Measurements from ENCODE around the gene MICAL1.

The MICAL1 gene

GRCh38 chr6:109455437-109456110 lies at the start of gene MICAL1:
MICAL1 (minus strand) TSS chr6:109455772; CDS start chr6:109454196, 1,576 bp downstream.
- peak within 1 kb of the TSS; percentile 84 for H3K4me3 ChIP-seq (replicated peaks; ENCODE audit: low read depth, low read length)
- peak; percentile 57 for DNase-seq (ENCODE audit: low read depth)
- peak; percentile 29 for TF ChIP-seq CTCF (IDR thresholded peaks at IDR 0.05; ENCODE audit: low read length, missing control alignments)

- no peak for TF ChIP-seq CTCF (IDR thresholded peaks at IDR 0.05; ENCODE audit: low read length, missing control alignments)
- no peak for DNase-seq (ENCODE audit: low read depth)
- H3K4me3 ChIP-seq (replicated peaks; ENCODE audit: low read depth, low read length): no peak overlapping the region
These were observed 48.0 kb upstream of the MICAL1 start for GRCh38 chr6:109503327-109504224.

- DNase-seq (ENCODE audit: low read depth): no peak
- TF ChIP-seq CTCF (IDR thresholded peaks at IDR 0.05; ENCODE audit: low read length, missing control alignments): no peak
- no peak overlapping the region for H3K4me3 ChIP-seq (replicated peaks; ENCODE audit: low read depth, low read length)
These were observed 43.4 kb upstream of the MICAL1 start for GRCh38 chr6:109498936-109499335.

GRCh38 chr6:109498052-109498451 lies 42.5 kb upstream of the MICAL1 start:
- TF ChIP-seq CTCF (IDR thresholded peaks at IDR 0.05; ENCODE audit: low read length, missing control alignments): no peak
- DNase-seq (ENCODE audit: low read depth): no peak
- H3K4me3 ChIP-seq (replicated peaks; ENCODE audit: low read depth, low read length): no peak overlapping the region

GRCh38 chr6:109496036-109496772 lies 40.6 kb upstream of the MICAL1 start:
- TF ChIP-seq CTCF (IDR thresholded peaks at IDR 0.05; ENCODE audit: low read length, missing control alignments): no peak
- H3K4me3 ChIP-seq (replicated peaks; ENCODE audit: low read depth, low read length): no peak overlapping the region
- no peak for DNase-seq (ENCODE audit: low read depth)

- no peak for TF ChIP-seq CTCF (IDR thresholded peaks at IDR 0.05; ENCODE audit: low read length, missing control alignments)
- DNase-seq (ENCODE audit: low read depth): no peak
- H3K4me3 ChIP-seq (replicated peaks; ENCODE audit: low read depth, low read length): no peak overlapping the region
These were observed 38.3 kb upstream of the MICAL1 start for GRCh38 chr6:109493865-109494264.

Data from fibroblast of pulmonary artery (primary cell).